Thyroid gland (tissue), 4 donors: ENCODE data around the gene MSMP.

Experiments
- POLR2A ChIP-seq, 2 donors: fragments of 450-650 bp; IDR thresholded peaks; one replicate each; pipeline ENCODE4 v1.6.1; 2017; ENCODE audit warnings: antibody characterized with exemption in 2 of 2, mild to moderate bottlenecking in 2 of 2, moderate library complexity in 1 of 2
- TF ChIP-seq, protein P1 (sequence below), 6 experiments: fragments of 200-600 bp in 3 of 6; fragments of 450-650 bp in 3 of 6; sonication (generic) in 3 of 6; IDR thresholded peaks; one replicate each; pipeline ENCODE4 v1.5.1; 2016 to 2019; ENCODE audit warnings: antibody characterized with exemption in 6 of 6, mild to moderate bottlenecking in 2 of 6, inconsistent platforms in 1 of 6, moderate library complexity in 1 of 6

DNA sequence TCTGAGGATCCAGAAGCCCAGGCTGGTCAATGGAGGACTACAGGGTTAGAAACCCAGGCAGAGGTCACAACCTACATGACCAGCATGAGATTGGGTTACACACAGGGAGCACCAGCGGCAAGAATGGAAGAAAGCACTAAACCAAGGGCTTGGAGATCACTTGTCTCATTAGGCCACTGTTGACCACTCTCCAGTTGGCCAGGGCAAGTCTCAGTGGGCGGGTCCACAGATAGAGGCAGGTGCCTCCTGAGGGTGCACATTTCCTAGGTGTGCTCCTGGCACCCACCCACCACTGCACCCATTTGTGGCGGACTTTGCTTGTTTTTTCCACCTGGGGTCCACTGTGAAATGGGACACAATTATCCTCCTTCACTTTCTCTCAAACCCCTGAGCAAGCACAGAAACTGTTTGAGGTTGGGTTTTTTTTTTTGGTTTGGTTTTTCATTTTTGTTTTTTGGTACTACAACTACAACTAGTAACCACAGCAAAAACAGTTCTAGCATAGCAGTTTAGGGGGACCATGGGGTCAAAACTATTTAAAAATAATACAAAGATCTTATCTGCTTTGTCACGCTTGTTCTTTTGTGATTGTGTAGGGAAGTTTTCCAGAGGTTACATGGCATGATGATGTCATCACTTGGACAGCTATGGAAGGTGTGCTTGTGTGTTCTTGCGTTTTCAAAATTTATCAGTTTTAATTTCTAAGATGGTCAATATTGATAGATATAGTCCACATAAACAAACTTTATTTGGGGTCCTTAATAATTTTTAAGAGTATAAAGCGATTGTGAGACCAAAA lies 43.4 kb upstream of the MSMP start:
- TF ChIP-seq, protein P1, sequence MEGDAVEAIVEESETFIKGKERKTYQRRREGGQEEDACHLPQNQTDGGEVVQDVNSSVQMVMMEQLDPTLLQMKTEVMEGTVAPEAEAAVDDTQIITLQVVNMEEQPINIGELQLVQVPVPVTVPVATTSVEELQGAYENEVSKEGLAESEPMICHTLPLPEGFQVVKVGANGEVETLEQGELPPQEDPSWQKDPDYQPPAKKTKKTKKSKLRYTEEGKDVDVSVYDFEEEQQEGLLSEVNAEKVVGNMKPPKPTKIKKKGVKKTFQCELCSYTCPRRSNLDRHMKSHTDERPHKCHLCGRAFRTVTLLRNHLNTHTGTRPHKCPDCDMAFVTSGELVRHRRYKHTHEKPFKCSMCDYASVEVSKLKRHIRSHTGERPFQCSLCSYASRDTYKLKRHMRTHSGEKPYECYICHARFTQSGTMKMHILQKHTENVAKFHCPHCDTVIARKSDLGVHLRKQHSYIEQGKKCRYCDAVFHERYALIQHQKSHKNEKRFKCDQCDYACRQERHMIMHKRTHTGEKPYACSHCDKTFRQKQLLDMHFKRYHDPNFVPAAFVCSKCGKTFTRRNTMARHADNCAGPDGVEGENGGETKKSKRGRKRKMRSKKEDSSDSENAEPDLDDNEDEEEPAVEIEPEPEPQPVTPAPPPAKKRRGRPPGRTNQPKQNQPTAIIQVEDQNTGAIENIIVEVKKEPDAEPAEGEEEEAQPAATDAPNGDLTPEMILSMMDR (IDR thresholded peaks at IDR 0.05) = no peak
- TF ChIP-seq POLR2A (IDR thresholded peaks at IDR 0.05) = no peak
